GM18868 (cell line): Measurements from ENCODE around the gene TP53BP2.
"Not testable (repeated sequence)": the region's sequence is repeated elsewhere in the genome, so short reads cannot be mapped to it uniquely, and the experiment has no call there.

Experiments used
- ATAC-seq: cut with Tn5 transposase; IDR thresholded peaks from one replicate; pipeline ENCODE4 v1.9.1; 2021; ENCODE audit warnings: mild to moderate bottlenecking, moderate library complexity; ENCODE audit not compliant: unreplicated experiment

TP53BP2 gene, protein sequence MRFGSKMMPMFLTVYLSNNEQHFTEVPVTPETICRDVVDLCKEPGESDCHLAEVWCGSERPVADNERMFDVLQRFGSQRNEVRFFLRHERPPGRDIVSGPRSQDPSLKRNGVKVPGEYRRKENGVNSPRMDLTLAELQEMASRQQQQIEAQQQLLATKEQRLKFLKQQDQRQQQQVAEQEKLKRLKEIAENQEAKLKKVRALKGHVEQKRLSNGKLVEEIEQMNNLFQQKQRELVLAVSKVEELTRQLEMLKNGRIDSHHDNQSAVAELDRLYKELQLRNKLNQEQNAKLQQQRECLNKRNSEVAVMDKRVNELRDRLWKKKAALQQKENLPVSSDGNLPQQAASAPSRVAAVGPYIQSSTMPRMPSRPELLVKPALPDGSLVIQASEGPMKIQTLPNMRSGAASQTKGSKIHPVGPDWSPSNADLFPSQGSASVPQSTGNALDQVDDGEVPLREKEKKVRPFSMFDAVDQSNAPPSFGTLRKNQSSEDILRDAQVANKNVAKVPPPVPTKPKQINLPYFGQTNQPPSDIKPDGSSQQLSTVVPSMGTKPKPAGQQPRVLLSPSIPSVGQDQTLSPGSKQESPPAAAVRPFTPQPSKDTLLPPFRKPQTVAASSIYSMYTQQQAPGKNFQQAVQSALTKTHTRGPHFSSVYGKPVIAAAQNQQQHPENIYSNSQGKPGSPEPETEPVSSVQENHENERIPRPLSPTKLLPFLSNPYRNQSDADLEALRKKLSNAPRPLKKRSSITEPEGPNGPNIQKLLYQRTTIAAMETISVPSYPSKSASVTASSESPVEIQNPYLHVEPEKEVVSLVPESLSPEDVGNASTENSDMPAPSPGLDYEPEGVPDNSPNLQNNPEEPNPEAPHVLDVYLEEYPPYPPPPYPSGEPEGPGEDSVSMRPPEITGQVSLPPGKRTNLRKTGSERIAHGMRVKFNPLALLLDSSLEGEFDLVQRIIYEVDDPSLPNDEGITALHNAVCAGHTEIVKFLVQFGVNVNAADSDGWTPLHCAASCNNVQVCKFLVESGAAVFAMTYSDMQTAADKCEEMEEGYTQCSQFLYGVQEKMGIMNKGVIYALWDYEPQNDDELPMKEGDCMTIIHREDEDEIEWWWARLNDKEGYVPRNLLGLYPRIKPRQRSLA

DNA sequence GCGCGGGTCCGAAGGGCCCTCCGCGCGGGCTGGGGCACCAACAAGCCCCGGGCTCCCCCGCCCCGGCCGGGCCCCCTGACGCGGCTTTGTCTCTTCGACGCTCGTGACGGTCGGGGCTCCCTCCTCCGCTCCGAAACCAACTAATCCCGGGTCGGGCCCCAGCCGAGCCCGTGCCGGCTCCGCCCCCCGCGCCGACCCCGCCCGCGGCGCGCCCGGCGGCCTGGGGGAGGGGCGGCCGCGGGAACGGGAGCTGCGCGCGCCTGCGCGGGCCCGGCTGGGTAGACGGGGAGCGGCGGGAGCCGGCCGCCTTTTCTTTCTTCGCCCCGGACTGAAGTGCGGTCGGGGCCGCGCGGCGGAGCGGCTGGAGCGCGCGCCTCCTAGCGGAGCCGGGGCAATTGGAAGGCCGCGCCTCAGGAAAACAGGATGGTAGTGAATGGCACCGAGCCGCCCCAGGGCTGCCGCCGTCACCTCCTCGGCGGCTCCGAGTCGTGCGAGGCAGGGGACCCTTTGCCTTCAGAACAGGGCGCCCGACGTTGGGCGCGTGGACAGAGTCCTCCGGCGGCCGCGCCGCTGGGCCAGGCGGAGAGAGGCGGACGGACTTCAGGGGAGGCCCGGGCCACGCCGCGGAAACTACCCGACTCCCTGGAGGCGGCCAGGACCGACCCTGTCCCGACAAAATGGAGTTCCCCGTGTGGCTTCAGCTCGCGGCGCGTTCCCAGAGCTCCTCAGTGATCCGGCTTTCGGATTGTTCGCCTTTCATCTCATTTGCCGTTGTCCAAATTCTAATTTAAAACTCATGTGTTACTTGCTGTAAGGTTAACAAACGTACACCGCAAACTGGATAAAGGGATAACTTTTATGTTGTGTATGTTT is at the start of gene TP53BP2:
Gene TP53BP2 (minus strand): TSS at position 138 of the 873 bp plus-strand sequence. CDS start 267 bp downstream, outside the sequence.
- ATAC-seq: peak; percentile 67

DNA sequence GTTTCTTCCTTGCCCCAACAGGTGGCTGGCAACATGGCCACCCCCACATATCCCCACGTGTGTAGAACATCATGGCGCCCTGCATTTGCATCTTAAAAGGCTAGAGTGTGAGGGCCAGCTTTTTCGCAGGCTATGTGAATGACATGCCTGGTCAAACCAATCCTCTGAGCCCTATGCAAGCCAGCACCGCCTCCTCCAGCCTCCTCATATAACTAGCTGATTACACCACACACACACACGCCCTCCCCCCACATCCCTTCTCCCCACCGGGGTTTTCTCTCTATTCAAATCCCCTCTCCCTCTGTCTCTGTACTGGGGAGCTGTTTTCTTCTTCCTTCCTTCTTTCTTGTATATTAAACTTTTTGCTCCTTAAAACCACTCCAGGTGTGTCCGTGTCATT is 44.7 kb upstream of the TP53BP2 start:
- not testable (repeated sequence) for ATAC-seq

DNA sequence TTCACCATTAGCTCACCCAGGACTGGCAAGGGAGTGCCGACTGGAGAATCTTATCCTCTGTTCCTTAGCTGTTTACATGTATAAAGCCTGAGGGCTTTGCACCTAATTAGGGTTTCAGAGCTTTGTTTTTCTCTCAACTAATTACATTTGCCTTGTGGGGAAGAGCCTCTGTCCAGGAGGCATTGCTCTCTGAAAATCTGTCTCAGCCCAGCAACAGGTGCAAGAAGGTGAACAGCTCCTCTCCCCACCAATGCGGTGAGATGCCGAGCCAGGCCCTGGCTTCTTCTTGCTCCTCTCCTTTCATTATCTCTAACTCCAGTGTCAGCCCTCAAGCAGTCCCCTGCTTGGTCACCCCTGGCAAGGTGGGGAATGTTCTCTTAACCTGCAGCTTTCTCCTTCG is 43.6 kb upstream of the TP53BP2 start:
- ATAC-seq: not testable (repeated sequence)

DNA sequence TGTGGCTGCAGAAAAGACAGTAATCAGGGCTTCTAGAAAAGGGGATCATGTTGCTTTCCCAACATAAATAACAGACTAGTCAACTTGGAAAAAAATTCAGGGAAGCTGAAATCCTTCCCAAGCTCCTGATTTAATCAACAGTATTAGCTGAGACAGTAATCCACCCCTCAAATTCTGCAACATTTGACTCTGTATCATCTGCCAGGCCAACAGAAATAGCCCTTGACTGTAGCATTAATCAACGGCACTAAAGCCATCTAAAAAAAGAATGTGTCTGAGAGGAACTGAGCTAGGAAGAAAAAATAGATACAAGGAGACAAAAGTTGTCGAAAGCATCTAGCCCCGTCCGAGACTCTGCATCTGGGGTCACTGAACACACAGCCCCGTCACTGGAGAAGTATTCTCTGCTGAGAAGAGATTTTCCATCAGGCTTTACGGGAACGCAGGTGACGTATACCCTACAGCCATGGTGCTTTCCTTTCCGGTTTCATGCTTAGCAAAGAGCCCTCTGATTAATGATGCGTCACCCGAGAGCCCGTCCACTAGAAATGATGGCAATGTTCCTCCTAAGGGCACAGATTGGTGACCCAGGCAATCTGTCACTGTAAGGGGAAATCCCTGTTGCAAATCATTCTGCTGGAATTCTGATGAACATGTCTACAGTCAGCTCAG is 42.1 kb upstream of the TP53BP2 start:
- ATAC-seq: no peak

DNA sequence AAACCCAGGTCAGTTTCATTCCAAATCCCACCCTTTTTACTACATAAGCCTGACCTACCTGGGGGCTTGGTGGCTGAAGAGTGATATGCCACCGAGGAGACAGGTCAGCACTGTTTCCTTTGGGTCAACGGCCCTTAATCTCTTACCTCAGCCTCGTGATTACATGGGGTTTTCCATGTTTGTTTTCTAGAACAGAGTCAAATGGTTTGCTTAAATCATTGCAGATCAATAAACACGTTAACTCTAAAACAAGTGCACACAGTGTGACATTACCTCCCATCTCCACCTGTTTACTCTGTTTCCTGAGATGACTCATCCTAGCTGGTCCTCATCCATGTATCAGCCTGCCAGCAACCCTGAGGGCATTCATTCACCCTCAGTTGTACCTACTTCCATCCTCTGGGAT is 40.8 kb upstream of the TP53BP2 start:
- ATAC-seq: no peak

DNA sequence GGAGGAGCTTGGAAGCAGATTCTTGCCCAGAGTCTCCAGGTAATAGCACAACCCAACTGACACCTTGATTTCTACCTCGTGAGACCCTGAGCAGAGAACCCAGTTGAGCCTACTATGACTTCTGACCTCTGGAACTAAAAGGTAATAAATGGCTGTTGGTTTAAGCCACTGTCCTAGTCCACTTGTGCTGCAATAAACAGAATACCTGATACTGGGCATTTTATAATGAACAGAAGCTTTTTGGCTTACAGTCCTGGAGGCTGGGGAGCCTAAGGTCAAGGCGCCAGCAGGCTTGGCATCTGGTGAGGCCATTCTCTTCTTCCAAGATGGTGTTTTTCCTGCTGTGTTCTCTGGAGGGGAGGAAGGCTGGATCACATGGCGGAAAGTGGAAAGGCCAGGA is 39.9 kb upstream of the TP53BP2 start:
- no peak for ATAC-seq

DNA sequence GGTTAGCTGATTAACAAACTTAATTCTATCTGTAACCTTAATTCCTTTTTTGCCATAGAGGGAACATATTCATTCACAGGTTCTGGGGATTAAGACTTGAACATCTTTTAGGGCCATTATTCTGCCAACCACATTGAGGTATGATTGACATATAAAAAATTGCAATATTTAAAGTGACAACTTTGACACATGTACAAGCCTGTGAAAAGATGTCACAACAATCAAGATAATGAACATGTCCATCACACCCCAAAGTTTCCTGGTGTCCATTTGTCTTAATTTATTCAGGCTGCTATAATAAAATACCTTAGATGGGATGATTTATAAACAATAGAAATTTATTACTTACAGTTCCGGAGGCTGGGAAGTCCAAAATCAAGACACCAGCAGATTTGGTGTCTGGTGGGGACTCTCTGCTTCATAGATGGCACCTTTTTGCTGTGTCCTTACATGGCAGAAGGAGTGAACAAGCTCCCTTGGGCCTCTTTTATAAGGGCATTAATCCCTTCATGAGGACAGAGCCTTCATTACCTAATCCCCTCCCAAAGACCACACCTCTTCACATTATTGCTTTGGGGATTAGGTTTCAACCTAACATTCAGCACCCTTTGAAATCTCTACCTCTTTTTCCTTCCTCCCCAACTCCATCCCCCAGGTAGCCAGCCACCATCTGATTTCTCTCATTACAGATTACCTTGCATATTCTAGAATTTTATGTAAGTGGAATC is 33.0 kb upstream of the TP53BP2 start:
- no peak for ATAC-seq

DNA sequence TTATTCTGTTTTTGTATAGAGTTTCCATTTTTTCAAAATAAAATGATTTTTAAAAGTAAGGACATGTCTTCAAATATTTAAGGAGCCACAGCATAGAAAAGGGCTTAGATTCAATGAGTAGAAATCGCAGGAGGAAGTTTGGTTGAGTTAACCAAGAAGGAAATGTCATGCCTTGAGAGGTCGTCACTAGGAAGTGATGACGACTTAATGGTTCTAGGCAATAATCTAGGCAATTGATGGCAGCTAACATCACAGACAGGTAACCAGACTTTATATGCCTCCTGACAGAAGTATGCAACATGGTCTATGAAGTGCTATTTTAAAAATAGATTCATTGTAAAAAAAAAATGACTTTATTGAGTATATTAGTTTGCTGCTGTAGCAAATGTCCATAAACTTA is 32.1 kb upstream of the TP53BP2 start:
- ATAC-seq: no peak

DNA sequence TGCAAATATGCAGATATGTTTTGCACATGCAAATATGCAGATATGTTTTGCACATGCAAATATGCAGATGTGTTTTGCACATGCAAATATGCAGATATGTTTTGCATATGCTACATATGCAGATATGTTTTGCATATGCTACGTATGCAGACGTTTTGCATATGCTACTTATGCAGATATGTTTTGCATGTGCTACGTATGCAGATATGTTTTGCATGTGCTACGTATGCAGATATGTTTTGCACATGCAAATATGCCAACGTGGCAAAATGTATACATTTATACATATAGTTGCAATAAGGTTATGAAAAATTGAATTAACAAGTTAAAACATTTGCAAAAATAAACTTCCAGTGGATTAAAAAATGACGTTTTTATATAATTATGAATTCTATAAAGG is 30.8 kb upstream of the TP53BP2 start:
- ATAC-seq: no peak

DNA sequence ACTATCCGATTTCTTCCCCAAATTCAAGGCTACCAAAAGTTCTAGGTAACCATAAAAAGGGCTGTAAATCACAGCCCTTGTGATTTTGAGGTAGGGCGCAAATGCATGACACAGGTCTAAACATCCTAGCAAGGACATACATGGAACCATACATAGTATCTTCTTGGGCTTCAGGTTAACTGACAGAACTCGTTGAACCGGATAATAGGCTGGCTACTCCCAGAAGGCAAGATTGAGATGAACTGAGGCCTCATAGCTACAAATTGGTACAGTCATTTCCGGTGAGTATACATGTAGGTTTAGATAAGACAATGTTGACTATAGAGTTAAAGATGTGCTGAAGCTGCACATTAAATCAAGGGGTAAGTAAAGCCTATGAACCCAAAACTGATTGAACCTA is 27.3 kb upstream of the TP53BP2 start:
- no peak for ATAC-seq

DNA sequence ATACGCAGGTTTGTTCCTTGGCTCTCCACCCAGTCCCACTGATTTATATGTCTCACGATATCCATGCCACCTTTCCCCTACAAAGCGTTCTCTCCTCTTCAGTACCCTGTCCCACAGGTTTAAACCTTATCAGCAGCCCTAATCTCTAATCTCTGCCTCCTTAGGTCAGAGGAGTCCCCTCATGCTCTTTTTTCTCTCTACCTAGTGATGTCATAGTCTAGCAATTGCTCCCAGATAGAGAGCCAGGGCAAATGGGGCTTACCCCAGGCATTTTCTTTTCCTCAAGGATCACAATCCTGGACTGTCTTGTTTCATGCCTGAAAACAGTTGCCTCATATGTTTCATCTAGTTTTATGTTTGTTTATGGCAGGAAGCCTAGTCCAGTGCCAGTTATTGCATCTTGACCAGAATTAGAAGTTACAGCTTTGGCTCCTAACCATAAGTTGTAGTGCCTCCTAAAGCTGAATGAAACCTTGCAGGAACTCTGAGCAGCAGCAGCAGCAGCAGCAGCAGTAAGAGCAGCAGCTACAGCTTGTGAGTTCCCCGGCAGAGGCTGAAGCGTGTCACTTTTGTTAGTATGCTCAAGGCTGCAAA is 26.7 kb upstream of the TP53BP2 start:
- no peak for ATAC-seq

DNA sequence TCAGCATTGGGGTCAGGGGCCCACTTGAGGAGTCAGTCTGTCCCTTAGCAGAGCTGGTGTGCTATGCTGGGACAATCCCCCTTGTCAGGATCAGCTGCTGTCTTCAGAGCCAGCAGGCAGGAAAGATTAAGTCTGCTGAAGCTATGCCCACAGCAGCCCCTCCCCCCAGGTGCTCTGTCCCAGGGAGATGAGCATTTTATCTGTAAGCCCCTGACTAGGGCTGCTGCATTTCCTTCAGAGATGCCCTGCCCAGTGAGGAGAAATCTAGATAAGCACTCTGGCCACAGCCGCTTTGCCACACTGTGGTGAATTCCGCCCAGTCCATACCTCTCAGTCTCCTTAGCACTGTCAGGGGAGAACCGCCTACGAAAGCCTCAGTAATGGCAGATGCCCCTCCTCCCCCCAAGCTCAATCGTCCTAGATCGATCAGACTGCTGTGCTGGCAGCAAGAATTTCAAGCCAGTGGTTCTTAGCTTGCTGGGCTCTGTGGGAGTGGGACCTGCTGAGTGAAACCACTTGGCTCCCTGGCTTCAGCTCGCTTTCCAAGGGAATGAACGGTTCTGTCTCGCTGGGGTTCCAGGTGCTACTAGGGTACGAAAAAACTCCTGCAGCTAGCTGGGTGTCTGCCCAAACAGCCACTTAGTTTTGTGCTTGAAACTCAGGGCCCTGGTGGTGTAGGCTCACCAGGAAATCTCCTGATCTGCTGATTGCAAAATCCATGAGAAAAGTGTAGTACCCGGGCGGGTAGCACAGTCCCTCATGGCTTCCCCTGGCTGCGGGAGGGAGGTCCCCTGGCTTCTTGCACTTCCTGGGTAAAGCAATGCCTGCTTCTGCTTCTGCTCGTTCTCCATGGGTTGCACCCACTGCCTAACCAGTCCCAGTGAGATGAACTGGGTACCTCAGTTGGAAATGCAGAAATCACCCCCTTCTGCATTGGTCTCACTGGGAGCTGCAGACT is 25.1 kb upstream of the TP53BP2 start:
- ATAC-seq: no peak

DNA sequence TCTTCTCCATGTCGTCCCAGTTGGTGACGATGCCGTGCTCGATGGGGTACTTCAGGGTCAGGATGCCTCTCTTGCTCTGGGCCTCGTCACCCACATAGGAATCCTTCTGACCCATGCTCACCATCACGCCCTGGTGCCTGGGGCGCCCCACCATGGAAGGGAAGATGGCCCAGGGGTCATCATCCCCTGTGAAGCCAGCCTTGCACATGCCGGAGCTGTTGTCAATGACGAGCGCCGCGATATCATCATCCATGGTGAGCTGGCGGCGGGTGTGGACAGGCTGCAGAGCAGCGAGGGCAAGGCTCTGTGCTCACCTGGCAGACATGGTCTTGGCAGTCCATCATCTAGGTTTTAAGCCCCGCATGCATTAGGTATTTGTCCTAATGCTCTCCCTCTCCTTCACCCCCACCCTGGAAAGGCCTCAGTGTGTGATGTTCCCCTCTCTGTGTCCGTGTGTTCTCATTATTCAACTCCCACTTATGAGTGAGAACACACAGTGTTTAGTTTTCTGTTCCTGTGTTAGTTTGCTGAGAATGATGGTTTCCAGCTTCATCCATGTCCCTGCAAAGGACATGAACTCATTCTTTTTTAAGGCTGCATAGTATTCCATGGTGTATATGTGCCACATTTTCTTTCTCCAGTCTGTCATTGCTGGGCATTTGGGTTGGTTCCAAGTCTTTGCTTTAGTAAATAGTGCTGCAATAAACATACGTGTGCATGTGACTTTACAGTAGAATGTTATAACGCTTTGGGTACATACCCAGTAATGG is 19.0 kb upstream of the TP53BP2 start:
- ATAC-seq: not testable (repeated sequence)

DNA sequence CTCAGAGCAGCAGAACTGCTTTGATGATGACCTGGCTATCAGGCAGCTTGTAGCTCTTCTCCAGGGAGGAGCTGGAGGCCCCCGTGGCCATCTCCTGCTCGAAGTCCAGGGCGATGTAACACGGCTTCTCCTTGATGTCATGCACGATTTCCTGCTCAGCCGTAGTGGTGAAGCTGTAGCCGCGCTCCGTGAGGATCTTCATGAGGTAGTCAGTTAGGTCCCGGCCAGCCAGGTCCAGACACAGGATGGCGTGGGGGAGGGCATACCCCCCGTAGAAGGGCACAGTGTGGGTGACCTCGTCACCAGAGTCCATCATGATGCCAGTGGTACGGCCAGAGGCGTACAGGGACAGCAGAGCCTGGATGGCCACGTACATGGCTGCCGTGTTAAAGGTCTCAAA is 18.3 kb upstream of the TP53BP2 start:
- no peak for ATAC-seq

DNA sequence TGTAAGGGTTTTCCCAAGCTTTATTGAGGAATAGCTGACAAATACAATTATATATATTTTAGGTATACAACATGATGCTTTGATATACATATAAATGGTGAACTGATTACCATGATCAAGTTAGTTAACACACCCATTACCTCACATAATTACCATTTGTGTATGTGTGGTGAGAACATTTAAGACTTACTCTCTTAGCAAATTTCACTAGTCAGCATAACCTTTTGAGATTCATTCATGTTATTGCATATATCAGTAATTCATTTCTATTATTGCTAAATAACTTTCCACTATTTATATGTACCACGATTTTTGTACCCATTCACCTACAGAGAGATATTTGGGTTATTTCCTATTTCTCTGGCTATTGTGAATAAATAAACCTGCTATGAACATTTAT is 16.2 kb upstream of the TP53BP2 start:
- ATAC-seq: no peak

DNA sequence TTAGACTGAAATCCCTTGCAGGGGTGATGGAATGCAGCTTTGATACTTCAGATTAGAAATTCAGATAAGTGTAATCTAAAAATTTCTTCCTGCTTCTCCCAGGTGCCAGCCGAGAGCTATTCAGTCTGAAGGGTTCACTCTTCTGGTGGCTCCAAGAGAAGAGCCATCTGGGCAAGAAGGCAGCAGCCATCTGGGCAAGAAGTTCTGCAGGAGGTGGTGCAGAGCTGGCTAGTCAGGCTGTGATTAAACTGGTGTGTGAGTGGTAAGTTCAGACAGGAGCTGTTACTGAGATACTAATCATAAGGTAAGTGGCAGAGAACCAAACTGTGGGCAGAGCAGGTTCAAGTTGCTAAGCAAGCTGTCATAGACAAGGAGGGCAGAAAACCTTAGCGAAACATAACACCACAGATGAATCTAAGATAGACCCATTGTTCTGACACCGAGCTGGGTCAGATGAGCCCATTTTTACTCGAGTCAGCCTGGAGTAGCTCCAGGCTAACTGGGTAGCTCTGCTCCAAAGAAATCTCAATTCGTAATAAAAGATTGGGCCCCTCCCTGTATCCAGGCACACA is 14.4 kb upstream of the TP53BP2 start:
- ATAC-seq: no peak

DNA sequence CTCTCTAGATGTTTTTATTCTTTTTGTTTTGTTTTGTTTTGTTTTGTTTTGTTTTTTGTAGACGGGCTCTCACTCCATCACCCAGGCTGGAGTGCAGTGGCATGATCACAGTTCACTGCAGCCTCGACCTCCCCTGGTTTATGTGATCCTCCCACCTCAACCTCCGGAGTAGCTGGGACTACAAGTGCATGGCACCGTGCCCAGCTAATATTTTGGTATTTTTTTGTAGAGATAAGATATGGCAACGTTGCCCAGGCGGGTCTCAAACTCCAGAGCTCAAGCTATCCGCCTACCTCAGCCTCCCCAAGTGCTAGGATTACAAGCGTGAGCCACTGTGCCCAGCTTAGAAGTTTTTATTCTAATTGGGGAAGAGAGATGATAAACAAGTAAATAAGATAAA is 13.3 kb upstream of the TP53BP2 start:
- no peak for ATAC-seq
